NOMO-1 treated with dmso at 0.1 percent for 144 hours (cell line): ENCODE measurements around the gene PMEL.

Experiments
- DNase-seq: peaks from one replicate; lab custom pipeline; 2025; ENCODE audit not compliant: unreplicated experiment; lab: John Stamatoyannopoulos, UW

PMEL gene

DNA sequence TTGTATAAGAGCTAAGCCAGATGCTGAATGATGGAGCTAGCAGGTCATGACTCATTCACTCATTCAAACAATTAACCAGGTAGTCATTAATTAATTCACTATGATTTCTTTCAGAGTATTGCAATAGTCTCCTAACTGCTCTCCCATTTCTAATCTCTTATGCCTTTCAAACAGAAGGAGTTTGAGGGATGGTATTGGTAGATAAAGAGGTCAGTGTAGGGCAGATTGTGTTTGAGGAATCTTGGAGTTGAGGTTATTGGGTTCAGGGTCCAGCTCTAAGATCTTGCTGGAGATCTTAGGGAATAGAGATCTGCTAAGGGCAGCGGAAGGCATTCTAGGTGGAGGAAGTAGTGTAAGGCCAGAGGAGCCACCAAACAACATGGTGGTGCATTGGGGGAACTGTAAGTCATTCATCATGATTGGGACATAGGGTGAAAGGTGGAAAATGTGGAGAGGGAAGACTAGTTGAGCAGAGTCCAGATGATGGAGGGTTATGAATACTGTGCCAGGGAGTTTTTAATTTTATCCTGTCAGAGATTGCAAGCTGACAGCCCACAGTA is 23.2 kb downstream of the PMEL start:
- no peak for DNase-seq

DNA sequence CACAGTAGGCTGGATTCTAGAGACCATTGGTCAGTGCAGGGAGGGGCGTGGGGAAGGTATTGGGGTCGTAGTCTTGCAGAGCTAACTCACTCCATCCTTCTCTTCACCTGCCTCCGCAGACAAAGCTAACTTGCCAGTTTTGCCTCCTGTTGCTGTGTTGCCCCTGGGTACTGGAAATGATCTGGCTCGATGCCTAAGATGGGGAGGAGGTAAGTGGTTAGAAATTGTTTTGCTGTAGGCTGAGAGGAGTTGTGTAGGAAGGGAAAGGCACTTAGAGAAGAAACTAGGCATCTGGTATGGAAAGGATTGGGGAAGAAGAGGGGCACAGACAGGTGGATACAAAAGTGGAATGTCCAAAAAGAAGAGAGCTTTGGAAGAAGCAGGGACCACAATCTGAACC is 23.8 kb downstream of the PMEL start:
- no peak for DNase-seq

GRCh38 chr12:55940065-55940732 is 25.6 kb downstream of the PMEL start:
- peak; percentile 52 for DNase-seq

GRCh38 chr12:55938826-55939501 is 26.9 kb downstream of the PMEL start:
- DNase-seq, result no peak

DNA sequence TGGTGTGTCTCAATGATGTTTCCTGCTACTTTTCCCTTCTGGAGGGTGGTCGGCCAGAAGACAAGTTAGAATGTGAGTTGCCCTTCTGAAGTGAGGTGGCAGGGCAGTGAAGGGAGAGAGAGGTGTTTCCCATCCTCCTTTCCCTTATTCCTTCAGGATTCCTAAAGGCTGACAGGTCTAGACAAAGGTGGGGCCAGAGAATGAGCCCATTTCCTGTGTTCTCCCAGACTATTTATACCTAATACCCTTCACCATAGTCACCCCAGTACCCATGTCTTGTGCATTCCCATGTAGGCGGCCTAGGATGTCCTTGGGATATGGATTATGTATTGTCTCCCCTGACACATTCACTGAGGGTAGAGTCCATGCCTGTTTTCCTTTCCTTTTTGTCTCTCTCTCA is 27.9 kb downstream of the PMEL start:
- DNase-seq, result no peak

- DNase-seq, result no peak
Observed at GRCh38 chr12:55935738-55936151, 30.1 kb downstream of the PMEL start.

- no peak for DNase-seq
Observed at GRCh38 chr12:55934773-55935172, 31.1 kb downstream of the PMEL start.

DNA sequence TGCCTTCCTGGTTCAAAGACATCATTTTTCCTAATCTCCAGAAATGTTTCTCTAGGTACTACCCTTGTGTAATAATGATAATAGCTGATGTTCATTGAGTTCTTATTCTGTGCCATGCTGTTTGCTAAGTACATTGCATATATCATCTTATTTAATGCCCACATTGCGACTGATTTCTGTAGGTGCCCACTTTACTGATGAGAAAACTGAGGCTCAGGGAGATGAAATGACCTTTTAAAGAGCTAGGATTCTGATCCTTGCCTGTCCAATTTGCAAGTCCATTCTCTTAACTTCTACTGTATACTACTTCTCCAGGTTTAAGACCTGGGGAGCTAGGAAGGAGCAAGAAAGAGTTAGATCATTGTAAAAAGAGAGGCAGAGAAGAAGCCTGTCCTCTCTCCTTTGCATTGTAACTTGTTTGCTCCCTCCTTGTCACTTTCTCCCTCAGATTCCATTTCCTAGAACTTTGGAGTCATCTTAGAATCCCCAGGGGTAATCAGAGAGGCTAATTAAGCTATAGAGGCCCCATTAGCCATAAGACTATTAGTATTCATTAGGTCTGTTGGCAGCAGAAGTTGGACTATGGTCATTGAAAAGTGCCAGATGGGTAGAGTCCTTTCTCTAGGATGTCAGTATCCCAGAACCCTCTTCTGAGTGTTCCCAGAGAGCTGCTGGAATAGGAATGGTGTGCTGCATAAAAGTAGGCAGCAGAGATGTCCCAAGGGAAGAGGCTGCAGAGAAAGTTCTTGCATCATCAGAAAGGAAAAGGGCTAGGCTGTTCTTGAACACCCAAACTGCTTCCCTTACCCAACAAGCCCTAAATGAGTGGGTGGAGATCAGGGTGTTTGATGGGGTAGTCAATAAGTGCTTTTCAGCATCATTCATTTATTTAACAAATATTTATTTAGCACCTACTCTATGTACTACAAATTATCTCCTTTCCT is 31.8 kb downstream of the PMEL start:
- no peak for DNase-seq

GRCh38 chr12:55933169-55933798 is 32.6 kb downstream of the PMEL start:
- no peak for DNase-seq

DNA sequence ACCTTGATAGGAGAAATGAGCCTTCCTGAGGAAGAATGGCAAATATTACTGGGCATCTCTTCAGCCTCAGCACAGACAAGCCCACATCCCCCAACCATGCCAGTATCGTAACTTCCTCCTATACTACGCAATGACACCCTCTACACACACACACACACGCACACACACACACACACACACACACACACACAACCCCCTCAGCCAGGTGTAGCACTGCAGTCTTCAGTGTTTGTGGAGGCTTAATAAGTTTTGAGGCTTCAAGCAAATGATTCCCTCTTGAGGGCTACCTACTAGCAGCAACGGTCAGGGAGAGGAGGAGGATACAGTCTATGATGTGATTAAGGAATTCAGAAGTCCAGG is 33.3 kb downstream of the PMEL start:
- DNase-seq, result peak; percentile 33

DNA sequence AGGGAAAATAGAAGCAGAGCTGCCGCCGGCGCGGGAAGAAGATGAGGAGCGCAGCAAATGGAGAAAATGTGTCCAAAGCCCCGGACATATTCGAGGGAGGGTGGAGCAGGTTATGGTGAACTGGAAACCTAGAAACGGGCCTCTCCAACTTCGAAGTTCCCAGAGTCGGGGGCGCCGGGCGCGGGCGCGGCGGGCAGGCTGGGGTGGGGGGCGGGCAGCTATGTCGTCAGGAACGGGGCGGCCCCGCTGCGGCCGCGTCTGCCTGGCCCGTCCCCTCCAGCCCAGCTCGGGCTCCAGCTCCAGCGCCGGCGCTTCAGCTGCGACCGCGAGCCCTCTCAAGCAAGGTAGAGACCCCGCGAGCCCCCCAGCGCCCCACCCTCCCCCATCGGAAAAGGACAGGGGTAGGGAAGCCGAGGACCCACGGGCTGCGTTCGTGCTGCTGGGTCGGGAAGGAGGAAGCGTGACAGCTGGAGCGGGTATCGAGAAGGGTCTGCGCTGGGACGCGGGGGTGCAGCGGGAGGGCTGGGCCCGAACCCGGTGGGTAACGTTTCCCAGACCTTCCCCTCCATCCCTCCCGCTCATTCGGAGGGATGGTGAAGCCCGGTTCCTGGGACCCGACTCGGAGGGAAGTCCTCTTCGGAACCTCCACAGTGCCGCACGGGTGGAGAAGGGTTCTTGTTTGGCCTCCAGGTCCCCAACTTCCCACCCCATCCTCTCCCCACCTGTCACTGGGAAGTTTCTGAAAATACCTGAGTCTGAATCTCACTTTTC is 33.9 kb downstream of the PMEL start:
- DNase-seq, result no peak

GRCh38 chr12:55931317-55931779 is 34.5 kb downstream of the PMEL start:
- DNase-seq, result no peak

- no peak for DNase-seq
Observed at GRCh38 chr12:55930771-55931316, 35.0 kb downstream of the PMEL start, which contains the start of gene DGKA. DGKA (plus strand) TSS chr12:55931162; CDS start chr12:55936504, 5,342 bp downstream.

DNA sequence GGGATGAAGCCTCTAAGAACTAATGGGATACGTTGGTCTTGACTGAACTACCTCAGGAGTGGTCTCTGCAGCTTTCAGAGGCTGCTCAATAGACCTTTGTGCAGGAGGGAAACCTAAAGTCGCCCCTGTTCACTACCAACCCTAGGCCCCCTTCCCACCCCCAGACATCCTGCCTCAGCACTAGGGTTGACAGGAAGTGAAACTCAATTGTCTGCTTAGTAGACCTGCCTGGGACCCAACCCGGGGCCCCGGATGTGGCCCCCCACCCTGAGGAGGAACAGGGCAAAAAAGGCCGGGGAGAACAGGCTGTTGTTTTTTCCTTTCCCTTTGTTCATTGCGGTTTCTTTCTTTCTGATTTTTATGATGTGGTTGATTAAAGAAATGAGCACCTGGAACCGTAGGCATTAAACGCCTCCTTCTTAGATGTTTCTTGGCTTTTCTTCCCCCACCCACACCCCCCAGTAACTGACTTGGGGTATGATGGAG is 36.5 kb downstream of the PMEL start:
- no peak for DNase-seq

DNA sequence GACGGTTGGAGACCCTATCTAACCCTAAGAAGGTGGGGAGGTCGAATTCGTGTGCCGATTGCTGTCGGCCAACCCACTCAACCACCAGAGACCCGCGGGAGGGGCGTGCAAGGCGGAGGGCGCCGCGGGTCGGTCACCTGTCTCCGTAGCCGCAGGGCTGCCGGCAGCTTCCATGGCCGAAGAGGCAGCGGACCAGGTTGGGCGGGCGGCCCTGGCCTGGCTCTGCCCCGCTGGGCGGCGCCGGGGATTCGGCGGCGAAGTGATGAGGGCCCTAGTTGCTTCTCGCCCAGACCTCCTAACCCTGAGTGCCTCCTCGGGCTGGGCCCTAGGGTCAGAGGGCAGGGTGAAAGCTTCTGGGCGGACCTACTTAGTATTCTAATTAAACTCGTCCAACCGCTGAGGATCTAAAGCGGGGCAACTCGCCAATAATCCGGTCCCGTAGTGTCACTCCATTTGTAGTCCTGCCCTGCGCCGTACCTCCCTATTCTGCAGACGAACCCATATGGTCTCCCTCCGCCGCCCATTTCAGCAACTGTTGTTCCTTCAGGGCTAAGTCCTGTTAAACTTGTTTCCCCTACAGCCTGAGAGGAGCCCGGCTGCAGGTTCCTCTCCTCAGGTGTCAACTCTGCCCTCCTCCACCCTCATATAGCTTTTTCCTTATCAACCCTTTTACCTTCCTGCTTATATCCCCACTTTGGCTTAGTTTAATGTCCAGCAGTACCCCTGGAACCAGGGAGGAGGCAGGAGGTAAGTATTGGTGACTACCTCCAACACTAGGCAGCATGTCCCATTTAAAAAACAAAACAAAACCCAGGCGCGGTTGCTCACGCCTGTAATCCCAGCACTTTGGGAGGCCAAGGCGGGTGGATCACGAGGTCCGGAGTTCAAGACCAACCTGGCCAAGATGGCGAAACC is 38.0 kb downstream of the PMEL start, which contains the start of gene PYM1:
PYM1 (minus strand) TSS at position 307 of the 915 bp plus-strand sequence; CDS start at position 174, 133 bp downstream.
- peak; percentile 93 for DNase-seq

GRCh38 chr12:55926738-55927587 is 38.9 kb downstream of the PMEL start:
- DNase-seq, result peak; percentile 86
